SK-N-SH (cell line): ENCODE results near the gene APBB1IP. TPM values are rescaled to one million over a fixed set of nuclear protein-coding genes. Genes with fewer than 3 reads are reported as not detected.

Experiments used
- CTCF ChIA-PET: fragments of 300-600, 350-600 bp; formaldehyde crosslinking; extraction: SDS; loops from one replicate; lab custom pipeline; 2021; lab: Yijun Ruan, JAX
- POLR2A ChIA-PET: fragments of 350-600 bp; sonication (Branson Sonifier 250); formaldehyde crosslinking; extraction: SDS; loops from one replicate; lab custom pipeline; 2020; ENCODE audit warnings: antibody characterized with exemption, inconsistent platforms; lab: Yijun Ruan, JAX
- DNase-seq: peaks from one replicate; pipeline ENCODE4 v3.0.0; 2012
- H2AFZ ChIP-seq: fragments of 200-600 bp; sonication (generic); 2 replicates; pipeline ENCODE4 v1.8.1; 2016; ENCODE audit warnings: antibody characterized with exemption, mild to moderate bottlenecking, low read depth
- H3F3A ChIP-seq: fragments of 200-600 bp; sonication (generic); replicated peaks from 2 replicates; pipeline ENCODE3; 2016; ENCODE audit warnings: antibody characterized with exemption, mild to moderate bottlenecking; ENCODE audit not compliant: insufficient read depth
- H3K27ac ChIP-seq, 2 experiments: fragments of 200-500 bp in 1 of 2; fragments of 200-600 bp in 1 of 2; sonication (Bioruptor generic) in 1 of 2; sonication (generic), shearing (Covaris generic) in 1 of 2; 2 replicates each; pipeline versions ENCODE4 v1.5.1 to v1.6.1; 2014 to 2016; ENCODE audit warnings: low read depth in 2 of 2, inconsistent platforms in 1 of 2, low read length in 1 of 2, mild to moderate bottlenecking in 1 of 2, mixed read lengths in 1 of 2
- H3K27me3 ChIP-seq: fragments of 200-600 bp; sonication (generic), shearing (Covaris generic); 2 replicates; pipeline ENCODE4 v1.6.1; 2016; ENCODE audit warnings: mixed run types; ENCODE audit not compliant: insufficient read depth
- H3K36me3 ChIP-seq, 2 experiments: fragments of 200-500 bp in 1 of 2; fragments of 200-600 bp in 1 of 2; sonication (Bioruptor generic) in 1 of 2; sonication (generic) in 1 of 2; replicated peaks in 1 of 2; 2 replicates each; pipeline versions ENCODE3 to v1.5.1; 2014 to 2016; ENCODE audit warnings: low read length in 1 of 2, mild to moderate bottlenecking in 1 of 2; ENCODE audit not compliant: insufficient read depth in 2 of 2, control insufficient read depth in 1 of 2
- H3K4me1 ChIP-seq, 2 experiments: fragments of 200-500 bp in 1 of 2; fragments of 200-600 bp in 1 of 2; sonication (Bioruptor generic) in 1 of 2; sonication (generic), shearing (Covaris generic) in 1 of 2; 2 replicates each; pipeline versions ENCODE4 v1.5.1 to v1.6.1; 2014 to 2016; ENCODE audit warnings: low read depth in 1 of 2, low read length in 1 of 2, mixed run types in 1 of 2; ENCODE audit not compliant: insufficient read depth in 2 of 2, control insufficient read depth in 1 of 2
- H3K4me2 ChIP-seq: fragments of 200-600 bp; sonication (generic), shearing (Covaris generic); 2 replicates; pipeline ENCODE4 v1.6.1; 2017; ENCODE audit warnings: mixed run types
- H3K4me3 ChIP-seq, 2 experiments: fragments of 200-500 bp in 1 of 2; fragments of 200-600 bp in 1 of 2; sonication (Bioruptor generic) in 1 of 2; sonication (generic), shearing (Covaris generic) in 1 of 2; 2 replicates each; pipeline versions ENCODE4 v1.5.1 to v1.8.1; 2014 to 2016; ENCODE audit warnings: low read depth in 2 of 2, inconsistent platforms in 1 of 2, low read length in 1 of 2, mild to moderate bottlenecking in 1 of 2, mixed read lengths in 1 of 2, moderate library complexity in 1 of 2
- H3K79me2 ChIP-seq: fragments of 200-600 bp; sonication (generic); 2 replicates; pipeline ENCODE4 v1.8.1; 2017; ENCODE audit warnings: mild to moderate bottlenecking; ENCODE audit not compliant: insufficient read depth
- H3K9ac ChIP-seq: fragments of 200-600 bp; sonication (generic); 2 replicates; pipeline ENCODE4 v1.6.1; 2017; ENCODE audit warnings: mixed run types
- H3K9me2 ChIP-seq: fragments of 200-600 bp; sonication (generic); 2 replicates; pipeline ENCODE4 v1.6.1; 2017; ENCODE audit warnings: mixed run types
- H3K9me3 ChIP-seq: fragments of 200-600 bp; sonication (generic); 2 replicates; pipeline ENCODE4 v1.6.1; 2017; ENCODE audit warnings: mixed run types, mild to moderate bottlenecking, moderate library complexity
- H4K20me1 ChIP-seq: fragments of 200-600 bp; sonication (generic); 2 replicates; pipeline ENCODE4 v1.6.1; 2017; ENCODE audit warnings: mild to moderate bottlenecking, mixed run types; ENCODE audit not compliant: insufficient read depth
- ELF1 ChIP-seq: IDR thresholded peaks from 2 replicates; pipeline ENCODE4 v1.4.0; 2012
- FOSL2 ChIP-seq: IDR thresholded peaks from 2 replicates; pipeline ENCODE4 v1.4.0; 2012; ENCODE audit warnings: low read depth, mild to moderate bottlenecking, moderate library complexity, borderline replicate concordance
- FOXM1 ChIP-seq: IDR thresholded peaks from 2 replicates; pipeline ENCODE4 v1.4.0; 2012; ENCODE audit warnings: low read depth, mild to moderate bottlenecking
- JUND ChIP-seq: IDR thresholded peaks from 2 replicates; pipeline ENCODE4 v1.4.0; 2012
- NRF1 ChIP-seq: IDR thresholded peaks from 2 replicates; pipeline ENCODE4 v1.6.1; 2012; ENCODE audit warnings: low read depth, mild to moderate bottlenecking, low read length
- POLR2AphosphoS5 ChIP-seq: IDR thresholded peaks from 2 replicates; pipeline ENCODE4 v1.6.1; 2012; ENCODE audit warnings: low read depth, low read length
- RAD21 ChIP-seq: IDR thresholded peaks from 2 replicates; pipeline ENCODE4 v1.6.1; 2012; ENCODE audit warnings: mild to moderate bottlenecking, low read length
- RFX5 ChIP-seq: IDR thresholded peaks from 2 replicates; pipeline ENCODE4 v1.6.1; 2012; ENCODE audit warnings: mild to moderate bottlenecking, improper control_type of control experiment, low read length
- SIN3A ChIP-seq: IDR thresholded peaks from 2 replicates; pipeline ENCODE4 v1.6.1; 2012; ENCODE audit warnings: low read depth, mild to moderate bottlenecking, low read length, moderate library complexity, borderline replicate concordance
- SMC3 ChIP-seq: IDR thresholded peaks from 2 replicates; pipeline ENCODE4 v1.6.1; 2012; ENCODE audit warnings: low read depth, low read length, improper control_type of control experiment
- TAF1 ChIP-seq: IDR thresholded peaks from 2 replicates; pipeline ENCODE4 v1.6.1; 2012; ENCODE audit warnings: low read depth, mild to moderate bottlenecking, low read length, moderate library complexity, borderline replicate concordance
- TCF12 ChIP-seq: IDR thresholded peaks from 2 replicates; pipeline ENCODE4 v1.4.0; 2012
- TEAD4 ChIP-seq: IDR thresholded peaks from 2 replicates; pipeline ENCODE4 v1.4.0; 2012; ENCODE audit warnings: mild to moderate bottlenecking, borderline replicate concordance; ENCODE audit not compliant: insufficient read depth
- YY1 ChIP-seq: IDR thresholded peaks from 2 replicates; pipeline ENCODE4 v1.4.0; 2012; ENCODE audit warnings: low read depth, mild to moderate bottlenecking
- WGBS: methylation state at CpG from one replicate; pipeline ENCODE4 v1.1.6; 2017; ENCODE audit warnings: low lambda C conversion rate; 5-methylcytosine and 5-hydroxymethylcytosine counted together
- polyA plus RNA-seq, 3 experiments: library from polyadenylated mRNA; depleted of rRNA; stranded (reverse); fragments of >200 nt; gene quantifications; 2 replicates each; pipeline ENCODE4 v1.2.3, GENCODE V29; 2012
- TF ChIP-seq, protein P1 (sequence below): fragments of 150-350 bp; IDR thresholded peaks from 2 replicates; pipeline ENCODE4 v1.6.1; 2017; ENCODE audit warnings: antibody characterized with exemption, low read length, low read depth, borderline replicate concordance
- TF ChIP-seq, protein P2 (sequence below): fragments of 150-350 bp; IDR thresholded peaks from 2 replicates; pipeline ENCODE4 v1.6.1; 2016; ENCODE audit warnings: mild to moderate bottlenecking, low read depth, low read length
- TF ChIP-seq, protein P3 (sequence below): fragments of 200-600 bp; sonication (generic); IDR thresholded peaks from 2 replicates; pipeline ENCODE4 v1.6.1; 2017; ENCODE audit warnings: antibody characterized with exemption, mild to moderate bottlenecking, moderate library complexity
- TF ChIP-seq, protein P4 (sequence below): IDR thresholded peaks from 2 replicates; pipeline ENCODE4 v1.4.0; 2012; ENCODE audit warnings: low read depth

Gene APBB1IP
- polyA plus RNA-seq, 1 of the 3 experiments (the other 2 are of a cell fraction): not detected

DNA sequence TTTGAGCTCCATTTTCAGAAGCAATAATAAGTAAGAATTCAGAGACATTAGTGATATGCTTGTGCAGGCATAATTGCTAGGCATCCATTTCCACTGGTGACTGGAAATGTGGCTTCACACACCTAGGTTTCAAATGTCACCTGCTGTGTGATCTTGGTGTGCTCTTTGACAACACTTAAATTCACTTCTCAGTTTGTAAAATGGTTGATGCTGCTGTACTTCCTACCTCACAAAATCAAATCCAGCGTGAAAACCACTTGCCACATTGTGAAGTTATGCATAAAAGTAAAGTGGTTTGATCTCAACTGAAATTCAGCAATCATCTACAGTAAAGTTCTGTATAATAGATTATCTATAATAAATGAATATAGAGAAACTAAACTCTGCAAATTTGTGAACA is 82.4 kb downstream of the APBB1IP start:
- no peak for DNase-seq
- POLR2A ChIA-PET: no interaction called here

More for the DNA sequence above, 82.4 kb downstream of the APBB1IP start:
- Histone ChIP-seq H3K4me3 (no peak overlapping the region), H3K27me3 (no peaks in the 10 kb centered on the region), H3F3A (no peaks in the 10 kb centered on the region), H3K4me2 (no peak overlapping the region), H3K27ac (no peak overlapping the region), H2AFZ (no peak overlapping the region), H4K20me1 (no peaks in the 10 kb centered on the region), H3K4me1 (no peaks in the 10 kb centered on the region), H3K9me3 (no peaks in the 10 kb centered on the region), H3K79me2 (no peaks in the 10 kb centered on the region), H3K9me2 (no peaks in the 10 kb centered on the region), H3K36me3 (no peaks in the 10 kb centered on the region), H3K9ac (no peak overlapping the region)
- CTCF ChIA-PET: no interaction called here
- 4% methylated on average over 1 of the region's 1 CpG for WGBS
- TF ChIP-seq, protein P1, sequence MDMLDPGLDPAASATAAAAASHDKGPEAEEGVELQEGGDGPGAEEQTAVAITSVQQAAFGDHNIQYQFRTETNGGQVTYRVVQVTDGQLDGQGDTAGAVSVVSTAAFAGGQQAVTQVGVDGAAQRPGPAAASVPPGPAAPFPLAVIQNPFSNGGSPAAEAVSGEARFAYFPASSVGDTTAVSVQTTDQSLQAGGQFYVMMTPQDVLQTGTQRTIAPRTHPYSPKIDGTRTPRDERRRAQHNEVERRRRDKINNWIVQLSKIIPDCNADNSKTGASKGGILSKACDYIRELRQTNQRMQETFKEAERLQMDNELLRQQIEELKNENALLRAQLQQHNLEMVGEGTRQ: no peak
- TF ChIP-seq ELF1 (no peak), NRF1 (no peak), SMC3 (no peak), YY1 (no peak), FOXM1 (no peak), TAF1 (no peak), TEAD4 (no peak), FOSL2 (no peak), RFX5 (no peak), TCF12 (no peak), SIN3A (no peak), RAD21 (no peak), JUND (no peak), POLR2AphosphoS5 (no peak)
- TF ChIP-seq, protein P2, sequence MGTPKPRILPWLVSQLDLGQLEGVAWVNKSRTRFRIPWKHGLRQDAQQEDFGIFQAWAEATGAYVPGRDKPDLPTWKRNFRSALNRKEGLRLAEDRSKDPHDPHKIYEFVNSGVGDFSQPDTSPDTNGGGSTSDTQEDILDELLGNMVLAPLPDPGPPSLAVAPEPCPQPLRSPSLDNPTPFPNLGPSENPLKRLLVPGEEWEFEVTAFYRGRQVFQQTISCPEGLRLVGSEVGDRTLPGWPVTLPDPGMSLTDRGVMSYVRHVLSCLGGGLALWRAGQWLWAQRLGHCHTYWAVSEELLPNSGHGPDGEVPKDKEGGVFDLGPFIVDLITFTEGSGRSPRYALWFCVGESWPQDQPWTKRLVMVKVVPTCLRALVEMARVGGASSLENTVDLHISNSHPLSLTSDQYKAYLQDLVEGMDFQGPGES: no peak
- TF ChIP-seq, protein P3, sequence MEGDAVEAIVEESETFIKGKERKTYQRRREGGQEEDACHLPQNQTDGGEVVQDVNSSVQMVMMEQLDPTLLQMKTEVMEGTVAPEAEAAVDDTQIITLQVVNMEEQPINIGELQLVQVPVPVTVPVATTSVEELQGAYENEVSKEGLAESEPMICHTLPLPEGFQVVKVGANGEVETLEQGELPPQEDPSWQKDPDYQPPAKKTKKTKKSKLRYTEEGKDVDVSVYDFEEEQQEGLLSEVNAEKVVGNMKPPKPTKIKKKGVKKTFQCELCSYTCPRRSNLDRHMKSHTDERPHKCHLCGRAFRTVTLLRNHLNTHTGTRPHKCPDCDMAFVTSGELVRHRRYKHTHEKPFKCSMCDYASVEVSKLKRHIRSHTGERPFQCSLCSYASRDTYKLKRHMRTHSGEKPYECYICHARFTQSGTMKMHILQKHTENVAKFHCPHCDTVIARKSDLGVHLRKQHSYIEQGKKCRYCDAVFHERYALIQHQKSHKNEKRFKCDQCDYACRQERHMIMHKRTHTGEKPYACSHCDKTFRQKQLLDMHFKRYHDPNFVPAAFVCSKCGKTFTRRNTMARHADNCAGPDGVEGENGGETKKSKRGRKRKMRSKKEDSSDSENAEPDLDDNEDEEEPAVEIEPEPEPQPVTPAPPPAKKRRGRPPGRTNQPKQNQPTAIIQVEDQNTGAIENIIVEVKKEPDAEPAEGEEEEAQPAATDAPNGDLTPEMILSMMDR: no peak
- TF ChIP-seq, protein P4, sequence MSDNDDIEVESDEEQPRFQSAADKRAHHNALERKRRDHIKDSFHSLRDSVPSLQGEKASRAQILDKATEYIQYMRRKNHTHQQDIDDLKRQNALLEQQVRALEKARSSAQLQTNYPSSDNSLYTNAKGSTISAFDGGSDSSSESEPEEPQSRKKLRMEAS: no peak
